GM12878 (cell line): Measurements from ENCODE around the gene TTYH3.

Experiments used
- CTCF ChIP-seq, 3 experiments: IDR thresholded peaks in 2 of 3; conservative IDR thresholded peaks in 1 of 3; 2 replicates each; pipeline ENCODE4 v1.5.1; 2011; ENCODE audit warnings: low read depth in 3 of 3, low read length in 3 of 3, mild to moderate bottlenecking in 3 of 3, control low read depth in 2 of 3, moderate library complexity in 2 of 3, inconsistent platforms in 1 of 3, mixed read lengths in 1 of 3; ENCODE audit not compliant: control insufficient read depth in 2 of 3, insufficient read depth in 1 of 3; ENCODE audit errors: extremely low read depth in 1 of 3
- HDAC2 ChIP-seq: fragments of 200-600 bp; sonication (generic); IDR thresholded peaks from 2 replicates; pipeline ENCODE4 v1.6.1; 2017
- IRF3 ChIP-seq: fragments of 450-650 bp; IDR thresholded peaks from 2 replicates; pipeline ENCODE4 v1.6.1; 2014; ENCODE audit warnings: mild to moderate bottlenecking
- USF2 ChIP-seq: IDR thresholded peaks from 2 replicates; pipeline ENCODE4 v1.6.1; 2011; ENCODE audit warnings: low read depth, low read length, improper control_type of control experiment, borderline replicate concordance

- no peak for TF ChIP-seq USF2
- TF ChIP-seq HDAC2 = no peak
- no peak for TF ChIP-seq IRF3
- TF ChIP-seq CTCF (IDR thresholded peaks at IDR 0.05 in 2 of 3, conservative IDR thresholded peaks at IDR 0.05 in 1 of 3; ENCODE audit: control insufficient read depth in 2 of 3, extremely low read depth in 1 of 3, insufficient read depth in 1 of 3, low read depth in 3 of 3, low read length in 3 of 3) = no peak
Observed at GRCh38 chr7:2632733-2633537, 1.1 kb downstream of the TTYH3 start.
